HG03108 (cell line): ENCODE data around the gene NAALADL2.

Source experiments
- ATAC-seq: cut with Tn5 transposase; IDR thresholded peaks from one replicate; pipeline ENCODE4 v1.9.1; 2021; ENCODE audit warnings: moderate library complexity; ENCODE audit not compliant: unreplicated experiment

NAALADL2 gene

GRCh38 chr3:174959556-174960065 lies 100.5 kb downstream of the NAALADL2 start:
- ATAC-seq, result no peak

GRCh38 chr3:174960898-174961297 lies 101.8 kb downstream of the NAALADL2 start:
- ATAC-seq, result no peak

- no peak for ATAC-seq
These were observed 114.3 kb downstream of the NAALADL2 start for GRCh38 chr3:174973465-174973864.

GRCh38 chr3:174986685-174987084 lies 127.6 kb downstream of the NAALADL2 start:
- no peak for ATAC-seq

GRCh38 chr3:175001091-175001490 lies 142.0 kb downstream of the NAALADL2 start:
- ATAC-seq, result no peak

GRCh38 chr3:175002732-175003143 lies 143.6 kb downstream of the NAALADL2 start:
- ATAC-seq, result no peak

GRCh38 chr3:175003590-175003989 lies 144.5 kb downstream of the NAALADL2 start:
- ATAC-seq, result no peak

GRCh38 chr3:175005193-175005592 lies 146.1 kb downstream of the NAALADL2 start:
- ATAC-seq, result no peak

- ATAC-seq, result no peak
These were observed 146.7 kb downstream of the NAALADL2 start for GRCh38 chr3:175005881-175006280.

GRCh38 chr3:175007306-175007705 lies 148.2 kb downstream of the NAALADL2 start:
- no peak for ATAC-seq

GRCh38 chr3:175009295-175009694 lies 150.2 kb downstream of the NAALADL2 start:
- ATAC-seq, result no peak

- ATAC-seq, result no peak
These were observed 156.0 kb downstream of the NAALADL2 start for GRCh38 chr3:175015056-175015635.

- no peak for ATAC-seq
These were observed 160.0 kb downstream of the NAALADL2 start for GRCh38 chr3:175018946-175019727.

GRCh38 chr3:175020101-175020500 lies 161.0 kb downstream of the NAALADL2 start:
- ATAC-seq, result no peak

- no peak for ATAC-seq
These were observed 170.7 kb downstream of the NAALADL2 start for GRCh38 chr3:175029828-175030227.

- no peak for ATAC-seq
These were observed 180.7 kb downstream of the NAALADL2 start for GRCh38 chr3:175039875-175040274.

GRCh38 chr3:175041369-175041768 lies 182.2 kb downstream of the NAALADL2 start:
- no peak for ATAC-seq

GRCh38 chr3:175046601-175047000 lies 187.5 kb downstream of the NAALADL2 start:
- ATAC-seq, result no peak

GRCh38 chr3:175047786-175048185 lies 188.7 kb downstream of the NAALADL2 start:
- ATAC-seq, result no peak

GRCh38 chr3:175057401-175057800 lies 198.3 kb downstream of the NAALADL2 start:
- ATAC-seq, result no peak

- ATAC-seq, result no peak
These were observed 200.7 kb downstream of the NAALADL2 start for GRCh38 chr3:175059788-175060187.

- no peak for ATAC-seq
These were observed 206.4 kb downstream of the NAALADL2 start for GRCh38 chr3:175065497-175065896.
